LNCAP (cell line): Measurements from ENCODE around the gene GNB1.

Experiments
- TF ChIP-seq, protein P1 (sequence below): fragments of 450-650 bp; IDR thresholded peaks from 2 replicates; pipeline ENCODE4 v1.5.1; 2017; ENCODE audit warnings: mild to moderate bottlenecking

The GNB1 gene

DNA sequence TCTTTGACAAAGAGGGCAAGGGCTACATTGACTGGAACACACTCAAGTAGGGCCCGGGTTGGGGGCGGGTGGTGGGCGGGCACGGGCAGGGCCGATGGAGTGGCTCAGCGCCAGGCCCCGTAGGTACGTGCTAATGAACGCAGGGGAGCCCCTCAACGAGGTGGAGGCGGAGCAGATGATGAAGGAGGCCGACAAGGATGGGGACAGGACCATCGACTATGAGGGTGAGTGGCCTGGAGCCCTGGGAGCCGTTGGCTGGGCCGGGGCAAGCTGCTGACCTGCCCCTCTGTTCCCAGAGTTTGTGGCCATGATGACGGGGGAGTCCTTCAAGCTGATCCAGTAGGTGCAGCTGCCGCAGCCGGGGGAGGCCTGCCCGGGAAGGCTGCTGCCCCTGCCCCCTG lies 26.0 kb upstream of the GNB1 start:
- TF ChIP-seq, protein P1, sequence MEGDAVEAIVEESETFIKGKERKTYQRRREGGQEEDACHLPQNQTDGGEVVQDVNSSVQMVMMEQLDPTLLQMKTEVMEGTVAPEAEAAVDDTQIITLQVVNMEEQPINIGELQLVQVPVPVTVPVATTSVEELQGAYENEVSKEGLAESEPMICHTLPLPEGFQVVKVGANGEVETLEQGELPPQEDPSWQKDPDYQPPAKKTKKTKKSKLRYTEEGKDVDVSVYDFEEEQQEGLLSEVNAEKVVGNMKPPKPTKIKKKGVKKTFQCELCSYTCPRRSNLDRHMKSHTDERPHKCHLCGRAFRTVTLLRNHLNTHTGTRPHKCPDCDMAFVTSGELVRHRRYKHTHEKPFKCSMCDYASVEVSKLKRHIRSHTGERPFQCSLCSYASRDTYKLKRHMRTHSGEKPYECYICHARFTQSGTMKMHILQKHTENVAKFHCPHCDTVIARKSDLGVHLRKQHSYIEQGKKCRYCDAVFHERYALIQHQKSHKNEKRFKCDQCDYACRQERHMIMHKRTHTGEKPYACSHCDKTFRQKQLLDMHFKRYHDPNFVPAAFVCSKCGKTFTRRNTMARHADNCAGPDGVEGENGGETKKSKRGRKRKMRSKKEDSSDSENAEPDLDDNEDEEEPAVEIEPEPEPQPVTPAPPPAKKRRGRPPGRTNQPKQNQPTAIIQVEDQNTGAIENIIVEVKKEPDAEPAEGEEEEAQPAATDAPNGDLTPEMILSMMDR: no peak

DNA sequence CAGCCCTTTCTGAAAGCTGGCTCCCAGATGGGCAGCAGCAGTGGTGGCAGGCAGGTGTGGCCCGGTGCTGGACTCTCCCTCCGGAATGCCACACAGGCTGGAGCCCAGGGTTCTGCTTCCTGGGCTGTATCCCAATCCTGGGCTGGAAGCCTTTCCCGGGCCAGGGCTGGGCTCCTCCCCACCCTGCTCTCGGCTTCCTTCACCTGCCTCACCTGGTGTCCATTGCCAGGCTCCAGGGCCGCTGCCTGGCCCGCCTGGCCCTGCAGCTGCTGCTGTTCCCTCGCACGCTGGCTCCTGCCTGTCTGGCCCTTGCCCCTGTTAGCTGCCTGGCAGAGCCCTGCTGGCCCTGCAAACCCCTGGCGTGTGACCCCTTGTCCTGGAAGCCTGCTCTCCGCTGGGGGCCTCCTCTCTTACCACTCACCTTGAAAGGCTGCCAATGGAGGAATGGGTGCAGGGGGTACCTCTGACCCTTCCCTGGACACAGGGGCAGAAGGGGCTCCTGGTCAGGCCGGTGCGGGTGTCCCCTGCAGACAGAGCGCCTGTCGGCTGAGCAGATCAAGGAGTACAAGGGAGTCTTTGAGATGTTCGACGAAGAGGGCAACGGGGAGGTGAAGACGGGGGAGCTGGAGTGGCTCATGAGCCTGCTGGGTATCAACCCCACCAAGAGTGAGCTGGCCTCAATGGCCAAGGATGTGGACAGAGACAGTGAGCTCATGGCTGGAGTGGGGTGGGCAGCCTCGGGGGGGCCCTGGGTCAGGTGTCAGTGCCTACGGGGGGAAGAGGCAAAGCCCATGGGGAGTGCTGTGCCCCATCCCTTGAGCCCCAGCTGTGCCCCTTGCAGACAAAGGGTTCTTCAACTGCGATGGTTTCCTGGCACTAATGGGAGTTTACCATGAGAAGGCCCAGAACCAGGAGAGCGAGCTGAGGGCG lies 25.3 kb upstream of the GNB1 start:
- TF ChIP-seq, protein P1: no peak

DNA sequence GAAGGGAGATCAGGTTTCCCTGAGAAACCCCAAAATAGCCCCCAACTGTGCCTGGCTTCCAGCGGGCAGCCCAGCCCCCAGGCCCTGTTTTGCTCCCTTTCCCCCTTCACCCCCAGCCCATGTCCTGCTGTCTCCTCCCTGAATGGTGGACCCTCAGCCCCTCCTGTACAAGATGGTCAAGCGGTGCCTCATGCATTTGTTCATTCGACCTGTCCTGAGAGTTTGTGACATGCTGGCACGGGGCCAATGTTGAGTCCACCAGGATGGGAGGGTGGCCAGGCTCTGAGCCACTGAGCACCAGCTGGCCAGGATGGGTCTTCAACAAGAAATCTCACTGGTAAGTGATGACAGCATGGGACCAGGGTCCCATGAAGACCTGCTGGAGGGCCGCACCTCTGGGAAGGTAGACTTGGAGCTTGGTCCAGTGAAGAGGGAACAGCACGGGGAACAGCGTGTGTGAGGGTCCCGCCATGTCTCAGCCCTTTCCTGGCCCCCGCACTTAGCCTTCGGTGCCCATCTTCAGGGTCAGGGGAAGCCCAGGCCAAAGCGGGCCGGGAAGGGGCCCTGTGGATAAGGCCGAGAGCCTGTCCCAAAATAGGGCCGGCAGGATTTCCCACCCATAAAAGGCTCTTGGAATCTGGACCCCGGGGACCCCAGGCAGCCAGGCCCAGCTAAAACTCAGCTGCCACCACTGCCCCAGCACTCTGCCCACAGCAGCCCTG lies 24.2 kb upstream of the GNB1 start, which contains the start of gene CALML6:
Gene CALML6 (plus strand): TSS at position 290 of the 722 bp plus-strand sequence. CDS start 21 bp downstream, at position 311.
- TF ChIP-seq, protein P1: no peak

DNA sequence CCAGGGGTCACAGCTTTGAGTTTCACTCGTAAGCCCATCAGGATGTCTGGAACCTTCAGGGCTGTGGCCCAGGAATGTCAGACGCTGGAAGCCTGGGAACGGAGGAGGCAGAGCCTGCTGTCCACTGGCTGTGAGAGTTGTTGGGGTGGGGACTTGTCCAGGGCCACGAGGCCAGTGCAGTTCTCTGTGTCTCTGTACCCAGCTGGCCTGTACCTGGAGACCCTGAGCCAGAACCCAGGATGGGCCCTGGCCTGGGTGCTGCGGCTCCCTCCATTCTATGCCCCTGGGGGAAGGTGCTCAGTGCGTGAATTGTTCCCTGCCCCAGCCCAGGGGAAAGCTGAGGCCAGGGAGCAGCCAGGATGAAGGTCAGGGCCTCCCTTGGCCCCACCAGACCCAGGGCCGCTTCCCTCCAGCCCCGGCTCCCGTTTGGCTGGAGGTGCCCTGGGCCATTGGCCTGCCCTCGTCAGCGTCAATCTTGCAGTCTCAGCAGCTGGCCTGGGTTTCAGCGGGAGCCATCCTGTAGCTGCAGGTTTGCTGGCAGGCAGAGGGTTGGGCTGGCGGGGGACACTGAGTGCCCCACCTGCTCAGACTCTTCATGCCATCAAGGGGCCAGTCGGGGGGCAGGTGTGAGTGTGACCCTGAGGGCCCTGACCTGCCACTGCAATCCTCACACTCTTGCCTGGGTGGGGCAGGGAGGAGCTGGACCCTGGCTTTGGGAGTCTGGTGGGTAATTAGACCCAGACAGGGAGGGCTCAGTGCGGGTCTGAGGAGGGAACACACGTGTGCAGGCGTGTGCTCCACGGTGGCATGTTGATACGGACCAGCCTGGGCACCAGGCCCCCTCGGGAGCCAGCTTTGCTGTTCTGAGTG lies 23.4 kb upstream of the GNB1 start:
- TF ChIP-seq, protein P1: no peak

DNA sequence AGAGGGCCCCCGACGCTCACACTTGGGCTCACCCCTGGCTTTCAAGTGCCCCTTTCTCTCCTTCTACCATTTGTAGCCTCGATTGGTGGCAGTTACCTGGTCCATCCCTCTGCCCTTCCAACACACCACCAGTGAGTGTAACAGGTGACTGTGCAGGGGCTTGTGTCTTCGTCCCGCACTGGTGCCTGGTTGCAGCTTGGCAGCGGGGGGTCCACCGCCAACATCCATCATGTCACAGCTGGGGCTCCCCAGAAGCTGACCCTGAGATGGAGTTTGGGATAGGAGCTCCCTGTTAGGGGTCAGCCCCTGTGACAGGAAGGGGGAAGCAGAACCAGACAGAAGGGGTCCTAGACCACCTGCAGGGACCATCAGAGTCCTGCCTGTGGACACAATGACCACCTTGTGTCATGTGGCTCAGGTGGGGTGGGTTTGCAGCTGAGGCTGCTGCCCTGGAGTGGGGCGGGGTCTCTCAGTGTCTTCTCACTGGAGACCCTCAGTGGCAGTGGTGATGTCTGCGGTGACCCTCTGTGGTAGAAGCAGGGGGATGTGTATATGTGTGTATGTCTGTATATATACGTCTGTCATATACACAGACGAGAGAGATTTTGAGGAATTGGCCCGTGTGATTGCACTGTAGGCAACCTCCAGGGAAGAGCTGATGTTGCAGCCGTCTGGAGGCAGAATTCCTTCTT lies 20.6 kb upstream of the GNB1 start:
- TF ChIP-seq, protein P1: no peak

DNA sequence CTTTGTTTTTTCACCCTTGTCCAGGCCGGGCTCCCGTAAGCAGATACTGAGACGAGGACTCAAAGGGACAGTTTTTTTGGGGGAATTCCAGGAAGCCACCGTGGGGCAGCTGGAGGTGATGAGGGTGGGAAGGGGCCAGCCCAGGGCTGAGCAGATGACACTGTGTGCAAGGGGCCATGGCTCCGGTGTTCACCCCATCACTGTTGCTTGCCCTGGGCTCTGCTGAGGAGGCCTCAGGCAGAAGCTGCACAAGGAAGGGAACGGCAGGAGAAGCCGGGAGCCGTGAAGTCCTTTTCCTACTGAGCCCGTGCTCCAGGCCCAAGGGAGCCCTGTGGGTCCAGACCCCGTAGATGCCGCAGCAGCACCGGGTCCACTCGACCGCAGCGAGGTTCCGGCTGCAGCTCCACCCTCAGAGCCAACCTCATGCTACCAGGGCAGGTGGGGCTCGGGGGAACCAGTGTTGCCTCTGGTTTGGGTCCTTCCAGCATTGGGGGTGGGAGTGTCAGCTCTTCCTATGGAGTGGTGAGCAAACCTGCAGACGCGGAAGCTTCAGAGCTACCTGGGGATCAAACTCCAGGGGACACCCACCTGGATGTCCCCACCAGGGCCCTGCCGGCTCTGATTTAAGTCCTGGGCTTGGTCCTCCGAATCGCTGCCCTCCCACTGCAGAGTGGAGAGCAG lies 19.9 kb upstream of the GNB1 start:
- TF ChIP-seq, protein P1: no peak
